ENCODE results near the gene RIMKLB.

GRCh38 chr12:8832500-8832899 is 134.7 kb downstream of the RIMKLB start:
- TF ChIP-seq CTCF (IDR thresholded peaks at IDR 0.05 in 8 of 11, conservative IDR thresholded peaks at IDR 0.05 in 3 of 11), result no peak
- TF ChIP-seq POLR2A (IDR thresholded peaks at IDR 0.05), result no peak
- no peak for TF ChIP-seq POLR2AphosphoS5 (IDR thresholded peaks at IDR 0.05)
